K562 (cell line): ENCODE data around the gene RPL11. TPM values are rescaled to one million over a fixed set of nuclear protein-coding genes. Genes with fewer than 3 reads are reported as not detected.

Experiments used
- BHLHE40 ChIP-seq: IDR thresholded peaks from 2 replicates; pipeline ENCODE4 v1.6.1; 2011; ENCODE audit warnings: low read length, improper control_type of control experiment
- CBX1 ChIP-seq: sonication (generic); IDR thresholded peaks from 2 replicates; pipeline ENCODE4 v1.6.1; 2016; ENCODE audit warnings: antibody characterized with exemption, low read depth, mild to moderate bottlenecking
- CTCF ChIP-seq, 3 experiments: IDR thresholded peaks in 2 of 3; conservative IDR thresholded peaks in 1 of 3; 2 replicates each; pipeline ENCODE4 v1.5.1; 2011 to 2012; ENCODE audit warnings: low read length in 3 of 3, mild to moderate bottlenecking in 3 of 3, control low read depth in 2 of 3, improper control_type of control experiment in 1 of 3, inconsistent platforms in 1 of 3, low read depth in 1 of 3, mixed read lengths in 1 of 3, moderate library complexity in 1 of 3; ENCODE audit not compliant: insufficient read depth in 2 of 3
- E2F8 ChIP-seq: fragments of 450-650 bp; IDR thresholded peaks from 2 replicates; pipeline ENCODE4 v1.7.1; 2018; ENCODE audit warnings: mild to moderate bottlenecking, low read depth; ENCODE audit not compliant: partially characterized antibody
- JUND ChIP-seq, 2 experiments: IDR thresholded peaks; 2 replicates in 1 of 2; 3 replicates in 1 of 2; pipeline ENCODE4 v1.6.1; 2011; ENCODE audit warnings: borderline replicate concordance in 2 of 2, low read depth in 2 of 2, low read length in 2 of 2, improper control_type of control experiment in 1 of 2, missing biosample characterization in 1 of 2, missing genetic modification characterization in 1 of 2, missing genetic modification reagents in 1 of 2
- MTA3 ChIP-seq: fragments of 450-650 bp; formaldehyde crosslinking; IDR thresholded peaks from 2 replicates; pipeline ENCODE4 v1.6.1; 2017; ENCODE audit warnings: mild to moderate bottlenecking, borderline replicate concordance
- PML ChIP-seq: IDR thresholded peaks from 2 replicates; pipeline ENCODE4 v1.6.1; 2012; ENCODE audit warnings: low read length, inconsistent platforms
- RCOR1 ChIP-seq, 2 experiments: IDR thresholded peaks; 2 replicates each; pipeline ENCODE4 v1.6.1; 2012; ENCODE audit warnings: low read depth in 2 of 2, low read length in 2 of 2, borderline replicate concordance in 1 of 2, improper control_type of control experiment in 1 of 2
- SNAPC5 ChIP-seq: fragments of 250-450 bp; sonication (Bioruptor Pico); IDR thresholded peaks from 2 replicates; pipeline ENCODE4 v1.8.0; 2021; ENCODE audit warnings: moderate library complexity, mild to moderate bottlenecking, inconsistent platforms
- ZBTB26 ChIP-seq: fragments of 450-650 bp; formaldehyde crosslinking; IDR thresholded peaks from 2 replicates; pipeline ENCODE4 v1.4.0; 2022; ENCODE audit warnings: missing genetic modification characterization
- ZNF184 ChIP-seq: sonication (generic); formaldehyde crosslinking; IDR thresholded peaks from 2 replicates; pipeline ENCODE4 v1.5.0; 2020; ENCODE audit warnings: missing genetic modification reagents
- ZNF551 ChIP-seq: fragments of 250-450 bp; sonication (Bioruptor Pico); IDR thresholded peaks from 2 replicates; pipeline ENCODE4 v1.5.0; 2021; ENCODE audit warnings: mild to moderate bottlenecking, moderate library complexity
- ZNF592 ChIP-seq: fragments of 450-650 bp; IDR thresholded peaks from 2 replicates; pipeline ENCODE4 v1.6.1; 2017; ENCODE audit warnings: antibody characterized with exemption, mild to moderate bottlenecking
- ZNF655 ChIP-seq: fragments of 250-450 bp; sonication (Bioruptor Pico); IDR thresholded peaks from 2 replicates; pipeline ENCODE4 v1.5.0; 2021
- polyA plus RNA-seq, 8 experiments: library from polyadenylated mRNA; depleted of rRNA in 4 of 8; stranded (reverse) in 5 of 8; unstranded in 3 of 8; fragments of >200 nt; fragmentation: Nextera tagmentation in 2 of 8; fragmentation: Illumina TruSeq in 1 of 8; extraction: Ambion mirVana in 2 of 8; extraction: Trizol in 1 of 8; gene quantifications; 2 replicates each; pipeline versions ENCODE4 v1.2.1 to v1.2.3, GENCODE V29; 2011 to 2014; ENCODE audit warnings: inconsistent platforms in 1 of 8, missing spikeins in 1 of 8
- total RNA-seq, 7 experiments: library from RNA; depleted of rRNA in 6 of 7; stranded (reverse); fragments of >200 nt in 6 of 7; fragmentation: Illumina TruSeq in 2 of 7; extraction: Trizol in 2 of 7; gene quantifications; 2 replicates each; pipeline versions ENCODE4 v1.2.1 to v1.2.3, GENCODE V29; 2011 to 2021; ENCODE audit warnings: low replicate concordance in 1 of 7

Gene RPL11
- total and polyA plus RNA-seq, 9 of the 15 experiments (the other 6 are each of a cell fraction or from before 2014, with no cell fraction given) = 1,781 to 4,526 (median 3,111) TPM

- TF ChIP-seq BHLHE40 (peak; percentile 13; the same call in 1 of the 2 replicates), JUND (IDR thresholded peaks at IDR 0.05; ENCODE audit: borderline replicate concordance, low read depth, low read length) (peak; percentile 48; the same call in 1 of the 2 replicates), JUND (tag; IDR thresholded peaks at IDR 0.05; ENCODE audit: borderline replicate concordance, low read depth, low read length) (no peak), CBX1 (no peak), CTCF (IDR thresholded peaks at IDR 0.05 in 2 of 3, conservative IDR thresholded peaks at IDR 0.05 in 1 of 3; ENCODE audit: insufficient read depth in 2 of 3, low read depth in 1 of 3, low read length in 3 of 3) (peak; percentile 93 to 99 (median 93)), ZNF592 (no peak), MTA3 (no peak), ZNF655 (CRISPR knock-in tag) (no peak), RCOR1 (IDR thresholded peaks at IDR 0.05; ENCODE audit: borderline replicate concordance in 1 of 2, low read depth in 2 of 2, low read length in 2 of 2) (peak in 1 of 2 experiments; percentile 69; a peak in 2 of 4 replicates), ZNF184 (CRISPR knock-in tag) (no peak), SNAPC5 (CRISPR knock-in tag) (no peak), PML (no peak), ZNF551 (no peak), E2F8 (no peak), ZBTB26 (no peak)
Observed at GRCh38 chr1:23657659-23658275, 33.8 kb upstream of the RPL11 start (continued).
